A673 (cell line): Measurements from ENCODE around the gene KRTAP25-1.

Source experiments
- CTCF ChIP-seq: fragments of 300-800, 200-600 bp; sonication (generic); conservative IDR thresholded peaks from 2 replicates; pipeline ENCODE4 v1.5.1; 2017; ENCODE audit warnings: low read depth, mild to moderate bottlenecking, antibody characterized with exemption, low read length, moderate library complexity, mixed read lengths
- EZH2 ChIP-seq: fragments of 200-600 bp; sonication (generic); IDR thresholded peaks from 2 replicates; pipeline ENCODE4 v1.6.1; 2017; ENCODE audit warnings: borderline replicate concordance, low read depth, mild to moderate bottlenecking, mixed read lengths, antibody characterized with exemption, low read length; ENCODE audit not compliant: poor library complexity, severe bottlenecking

GRCh38 chr21:30320215-30320614, 30.9 kb upstream of the KRTAP25-1 start, which contains the start of gene KRTAP26-1:
- no peak for TF ChIP-seq CTCF
- no peak for TF ChIP-seq EZH2
